Loucy (cell line): ENCODE results near the gene GLT1D1.

Source experiments
- H2AFZ ChIP-seq: fragments of 200-600 bp; sonication (generic); 2 replicates; pipeline ENCODE4 v1.6.0; 2016; ENCODE audit warnings: antibody characterized with exemption, mild to moderate bottlenecking, low read length, moderate library complexity
- H3F3A ChIP-seq: fragments of 200-600 bp; 2 replicates; pipeline ENCODE4 v1.6.0; 2016; ENCODE audit warnings: antibody characterized with exemption, low read depth, mild to moderate bottlenecking
- H3K27me3 ChIP-seq: fragments of 200-600 bp; sonication (generic); 2 replicates; pipeline ENCODE4 v1.6.1; 2014; ENCODE audit warnings: low read length, mild to moderate bottlenecking; ENCODE audit not compliant: insufficient read depth, poor library complexity, severe bottlenecking
- H3K36me3 ChIP-seq: fragments of 200-600 bp; sonication (generic); 2 replicates; pipeline ENCODE4 v1.6.1; 2016; ENCODE audit warnings: low read length; ENCODE audit not compliant: insufficient read depth
- H3K4me1 ChIP-seq: fragments of 200-600 bp; sonication (generic); 2 replicates; pipeline ENCODE4 v1.5.1; 2014; ENCODE audit warnings: low read length, mild to moderate bottlenecking; ENCODE audit not compliant: insufficient read depth, poor library complexity, severe bottlenecking
- H3K4me2 ChIP-seq: fragments of 200-600 bp; sonication (generic); 2 replicates; pipeline ENCODE4 v1.6.0; 2014; ENCODE audit warnings: antibody characterized with exemption, low read length, low read depth, mild to moderate bottlenecking; ENCODE audit not compliant: poor library complexity, severe bottlenecking
- H3K4me3 ChIP-seq: fragments of 200-600 bp; sonication (generic); 2 replicates; pipeline ENCODE4 v1.5.1; 2014; ENCODE audit warnings: low read length, mild to moderate bottlenecking, mixed read lengths; ENCODE audit not compliant: poor library complexity, severe bottlenecking
- H3K79me2 ChIP-seq: fragments of 200-600 bp; sonication (generic); 2 replicates; pipeline ENCODE4 v1.6.1; 2014; ENCODE audit warnings: low read length; ENCODE audit not compliant: insufficient read depth
- H3K9ac ChIP-seq: fragments of 200-600 bp; sonication (generic); 2 replicates; pipeline ENCODE4 v1.6.0; 2014; ENCODE audit warnings: mild to moderate bottlenecking, low read depth, low read length, moderate library complexity; ENCODE audit not compliant: poor library complexity, severe bottlenecking
- H3K9me2 ChIP-seq: fragments of 200-600 bp; sonication (generic); replicated peaks from 2 replicates; pipeline ENCODE4 v1.6.1; 2016; ENCODE audit warnings: low read depth, low read length, mixed read lengths
- H3K9me3 ChIP-seq: fragments of 200-600 bp; sonication (generic); 2 replicates; pipeline ENCODE4 v1.6.1; 2014; ENCODE audit warnings: mild to moderate bottlenecking, antibody characterized with exemption, low read length, low read depth; ENCODE audit not compliant: insufficient read depth
- H4K20me1 ChIP-seq: fragments of 200-600 bp; sonication (generic); 2 replicates; pipeline ENCODE4 v1.6.0; 2014; ENCODE audit warnings: antibody characterized with exemption, low read length, mild to moderate bottlenecking; ENCODE audit not compliant: insufficient read depth, poor library complexity, severe bottlenecking
- CTCF ChIP-seq: fragments of 200-600 bp; sonication (generic); conservative IDR thresholded peaks from 2 replicates; pipeline ENCODE4 v1.5.1; 2014; ENCODE audit warnings: mild to moderate bottlenecking, antibody characterized with exemption, low read length
- EZH2phosphoT487 ChIP-seq: fragments of 200-600 bp; IDR thresholded peaks from 2 replicates; pipeline ENCODE4 v1.6.1; 2018; ENCODE audit warnings: antibody characterized with exemption, mild to moderate bottlenecking, moderate library complexity, borderline replicate concordance

GLT1D1 gene

GRCh38 chr12:128816643-128816920 lies 36.7 kb upstream of the GLT1D1 start:
- Histone ChIP-seq H3K9ac (peak overlapping the region; percentile 15), H3K27me3 (no peaks in the 10 kb centered on the region), H3K79me2 (peaks cover 100% of the 10 kb centered on the region), H3K4me1 (peaks cover 70% of the 10 kb centered on the region), H3K4me3 (peak overlapping the region; percentile 12), H3K4me2 (peak overlapping the region; percentile 84), H3F3A (no peaks in the 10 kb centered on the region), H4K20me1 (peaks cover 83% of the 10 kb centered on the region), H3K9me2 (no peaks in the 10 kb centered on the region), H2AFZ (no peak overlapping the region), H3K36me3 (peaks cover 26% of the 10 kb centered on the region; the same call in 1 of the 2 replicates), H3K9me3 (no peaks in the 10 kb centered on the region)
- TF ChIP-seq EZH2phosphoT487, result no peak
- no peak for TF ChIP-seq CTCF

- peaks cover 26% of the 10 kb centered on the region; the same call in 1 of the 2 replicates for H3K36me3 ChIP-seq
- peaks cover 83% of the 10 kb centered on the region for H4K20me1 ChIP-seq
- peak overlapping the region; percentile 15 for H3K9ac ChIP-seq
- peak overlapping the region; percentile 58 for H3K4me3 ChIP-seq
- no peaks in the 10 kb centered on the region for H3F3A ChIP-seq
- H3K9me2 ChIP-seq, result no peaks in the 10 kb centered on the region
- H3K27me3 ChIP-seq, result no peaks in the 10 kb centered on the region
- TF ChIP-seq CTCF (no peak), EZH2phosphoT487 (no peak)
- peak overlapping the region; percentile 84 for H3K4me2 ChIP-seq
- H2AFZ ChIP-seq, result no peak overlapping the region
- peaks cover 62% of the 10 kb centered on the region for H3K4me1 ChIP-seq
- peaks cover 100% of the 10 kb centered on the region for H3K79me2 ChIP-seq
- no peaks in the 10 kb centered on the region for H3K9me3 ChIP-seq
Observed at GRCh38 chr12:128817111-128818015, 35.9 kb upstream of the GLT1D1 start.

- peak overlapping the region; percentile 58 for H3K4me3 ChIP-seq
- peaks cover 18% of the 10 kb centered on the region; the same call in 1 of the 2 replicates for H3K36me3 ChIP-seq
- no peaks in the 10 kb centered on the region for H3K9me2 ChIP-seq
- no peaks in the 10 kb centered on the region for H3K27me3 ChIP-seq
- no peaks in the 10 kb centered on the region for H3K9me3 ChIP-seq
- TF ChIP-seq CTCF (no peak), EZH2phosphoT487 (no peak)
- peaks cover 86% of the 10 kb centered on the region for H4K20me1 ChIP-seq
- peak overlapping the region; percentile 15 for H3K9ac ChIP-seq
- peak overlapping the region; percentile 84 for H3K4me2 ChIP-seq
- peaks cover 57% of the 10 kb centered on the region for H3K4me1 ChIP-seq
- no peak overlapping the region for H2AFZ ChIP-seq
- peaks cover 100% of the 10 kb centered on the region for H3K79me2 ChIP-seq
- no peaks in the 10 kb centered on the region for H3F3A ChIP-seq
Observed at GRCh38 chr12:128818065-128819022, 34.9 kb upstream of the GLT1D1 start.
